Heart left ventricle (tissue), 16 donors: ENCODE results near the gene KNDC1. TPM values are rescaled to one million over a fixed set of nuclear protein-coding genes. Genes with fewer than 3 reads are reported as not detected.

ENCODE experiments used
- ATAC-seq, 4 donors: fragments of 200-7000 bp; cut with Tn5 transposase; one replicate each; pipeline ENCODE4 v1.9.1; 2020 to 2022; ENCODE audit warnings: moderate library complexity in 4 of 4, mild to moderate bottlenecking in 3 of 4, moderate number of reproducible peaks in 1 of 4
- DNase-seq, 5 donors: peaks; one replicate each; pipeline ENCODE4 v3.0.0-alpha.2; 2020
- H3K27ac ChIP-seq, 12 donors: fragments of 200-600 bp; sonication (generic) in 4 of 12; one replicate each; pipeline versions ENCODE4 v1.5.0 to v1.8.0; 2016 to 2022; ENCODE audit warnings: mild to moderate bottlenecking in 2 of 12
- H3K27me3 ChIP-seq, 9 donors: fragments of 200-600 bp; sonication (generic) in 2 of 9; one replicate each; pipeline versions ENCODE4 v1.5.1 to v1.8.0; 2016 to 2022; ENCODE audit warnings: mild to moderate bottlenecking in 3 of 9
- H3K36me3 ChIP-seq, 9 donors: fragments of 200-600 bp; sonication (generic) in 2 of 9; one replicate each; pipeline versions ENCODE4 v1.5.0 to v1.8.0; 2018 to 2022; ENCODE audit warnings: mild to moderate bottlenecking in 2 of 9
- H3K4me1 ChIP-seq, 12 donors: fragments of 200-600 bp; sonication (generic) in 4 of 12; one replicate each; pipeline versions ENCODE4 v1.5.0 to v1.8.0; 2016 to 2022; ENCODE audit warnings: mild to moderate bottlenecking in 3 of 12
- H3K4me3 ChIP-seq, 12 donors: fragments of 200-600 bp; sonication (generic) in 4 of 12; one replicate each; pipeline versions ENCODE4 v1.5.0 to v1.8.0; 2017 to 2022; ENCODE audit warnings: mild to moderate bottlenecking in 9 of 12, moderate library complexity in 4 of 12
- H3K9me3 ChIP-seq, 12 donors: fragments of 200-600 bp; sonication (generic) in 4 of 12; one replicate each; pipeline versions ENCODE4 v1.5.0 to v1.8.0; 2016 to 2022; ENCODE audit warnings: mild to moderate bottlenecking in 1 of 12
- POLR2A ChIP-seq, 2 donors: fragments of 450-650 bp; IDR thresholded peaks; one replicate each; pipeline ENCODE4 v1.6.1; 2017; ENCODE audit warnings: antibody characterized with exemption in 2 of 2, mild to moderate bottlenecking in 2 of 2, moderate library complexity in 2 of 2
- WGBS, 4 donors: extraction: QIAGEN DNeasy Blood & Tissue Kit in 2 of 4; methylation state at CpG; one replicate each; pipeline versions ENCODE4 v1.1.5 to v1.1.7; 2013 to 2018; 5-methylcytosine and 5-hydroxymethylcytosine counted together
- intact Hi-C, 10 donors: fragments of 100-400 bp; cut with DNase I; formaldehyde crosslinking; loops; one replicate each; pipeline versions ENCODE4 v1.11.1 to v1.14.2; 2022
- polyA plus RNA-seq, 2 donors: library from polyadenylated mRNA; stranded (reverse); fragments of 200-250 nt; gene quantifications; one replicate each; pipeline ENCODE4 v1.2.3, GENCODE V29; 2013
- total RNA-seq, 9 donors: library from RNA; depleted of rRNA in 2 of 9; stranded (reverse); fragments of >200 nt in 2 of 9; fragmentation: NEBNext Ultra II Directional in 3 of 9; extraction: Animal tissue kit (Norgen Biotek cat#: 25700) in 3 of 9; gene quantifications; one replicate each; pipeline versions ENCODE4 v1.1.0 to v1.2.4, GENCODE V29; 2016 to 2023
- TF ChIP-seq, protein P1 (sequence below), 12 donors: fragments of 200-600 bp; sonication (generic) in 4 of 12; IDR thresholded peaks; one replicate each; pipeline versions ENCODE4 v1.5.0 to v1.8.0; 2018 to 2022; ENCODE audit warnings: antibody characterized with exemption in 12 of 12, mild to moderate bottlenecking in 5 of 12
- donor health status: ischemic (EF 13 %, LVEDD 7.1; RV severe dilation, severe dysfunction).
- donor health status: healthy with polysubstance abuse.
- donor health status: DM: no; HTN: yes; CAD: no.
- donor health status: DM: no; HTN: no; CAD: no.
- donor health status: ischemic (EF 25% LVEDD 6.9; RV normal size, moderate dysfunction).
- donor health status: ischemic (EF 25% LVEDD 5.7; RV mildly dilated, moderate dysfunction).
- donor health status: healthy.
- donor health status: DM: yes; HTN: yes; CAD: no.
- donor health status: ischemic (EF 35%, LVEDD 5.7; RV mildly dilated, moderate dysfunction).
- donor health status: nonischemic (EF 11% LVEDD 7.7; RV severe dilation, severe dysfunction).
- donor health status: DM: yes; HTN: yes; CAD: no.
- donor health status: PGD.
- donor health status: ischemic (EF 29% LVEDD 5.4; RV normal size, mild dysfunction).
- donor health status: nonischemic (EF 23%, LVEDD 6.1; RV moderate dilation, normal function).

Gene KNDC1
- total and polyA plus RNA-seq, 11 donors: 0.04 to 2.9 (median 0.10) TPM; not detected in 3

DNA sequence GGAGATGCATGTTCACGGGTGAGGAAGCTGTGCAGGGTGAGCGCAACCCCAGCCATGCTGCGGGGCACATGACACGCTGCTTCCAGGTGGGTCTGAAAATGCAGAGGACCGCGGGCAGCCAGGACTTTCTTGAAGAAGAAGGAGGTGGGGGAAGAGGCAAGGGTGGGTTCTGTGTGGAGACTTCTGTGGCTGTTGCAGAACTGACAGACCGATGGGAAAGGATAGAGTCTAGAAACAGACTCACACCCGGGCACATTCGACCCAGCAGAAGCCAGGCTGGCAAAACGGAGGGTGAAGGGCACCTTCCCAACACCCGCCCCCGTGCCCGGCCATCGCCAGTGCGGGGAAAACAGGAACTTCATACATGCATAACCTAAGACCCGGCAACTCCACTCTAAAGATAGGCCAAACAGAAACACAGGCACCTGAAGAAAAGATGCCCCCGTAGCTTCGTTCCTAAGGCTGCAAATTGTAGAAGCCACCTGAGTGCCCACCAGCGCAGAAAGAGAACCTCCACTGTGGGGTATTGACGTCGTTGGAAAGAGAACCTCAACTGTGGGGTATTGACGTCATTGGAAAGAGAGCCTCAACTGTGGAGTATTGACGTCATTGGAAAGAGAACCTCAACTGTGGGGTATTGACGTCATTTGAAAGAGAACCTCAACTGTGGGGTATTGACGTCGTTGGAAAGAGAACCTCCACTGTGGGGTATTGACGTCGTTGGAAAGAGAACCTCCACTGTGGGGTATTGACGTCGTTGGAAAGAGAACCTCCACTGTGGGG is 4.8 kb upstream of the KNDC1 start:
- 85 to 94% (median 89%) methylated on average over 29 to 30 of the region's 30 CpGs for WGBS, 4 donors

DNA sequence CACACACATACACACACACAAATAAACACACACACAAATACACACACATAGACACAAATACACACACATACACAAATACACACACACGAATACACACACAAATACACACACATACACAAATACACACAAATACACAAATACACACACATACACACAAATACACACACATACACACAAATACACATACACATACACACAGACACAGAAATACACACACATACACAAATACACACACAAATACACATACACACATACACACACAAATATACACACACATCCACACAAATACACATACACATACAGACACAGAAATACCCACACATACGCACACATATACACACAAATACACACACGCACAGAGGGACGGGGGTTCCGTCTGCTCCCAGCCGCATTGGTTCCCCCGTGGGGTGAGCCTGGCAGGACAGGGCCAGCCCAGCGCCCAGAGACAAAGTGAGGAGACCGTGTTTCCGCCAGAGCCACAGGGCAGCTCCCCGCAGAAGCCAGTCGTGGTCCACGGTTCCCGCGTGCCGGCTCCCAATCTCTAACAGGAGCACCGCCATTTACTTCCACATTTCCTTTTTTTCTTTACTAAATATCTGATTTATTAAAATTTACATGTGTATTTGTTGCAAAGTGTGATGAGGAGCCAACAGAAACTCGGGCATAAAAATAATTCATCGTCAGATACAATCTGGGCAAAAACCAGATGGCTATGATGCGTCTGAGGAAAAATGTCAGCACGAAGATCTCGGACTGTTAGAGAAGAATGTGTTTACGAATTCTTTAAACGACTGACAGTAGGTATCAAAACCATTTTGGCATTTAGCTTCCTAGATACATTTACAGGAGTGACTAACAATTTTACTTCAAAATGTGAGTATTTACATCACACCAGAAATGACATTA is 3.1 kb upstream of the KNDC1 start:
- Histone ChIP-seq H3K27me3 (peaks cover 14 to 33% (median 22%) of the 10 kb centered on the region in 9 donors), H3K27ac (no peak overlapping the region), H3K4me3 (no peak overlapping the region), H3K36me3 (no peaks in the 10 kb centered on the region), H3K4me1 (peaks cover 0 to 21% (median 11%) of the 10 kb centered on the region in 12 donors), H3K9me3 (no peaks in the 10 kb centered on the region)
- TF ChIP-seq, protein P1, sequence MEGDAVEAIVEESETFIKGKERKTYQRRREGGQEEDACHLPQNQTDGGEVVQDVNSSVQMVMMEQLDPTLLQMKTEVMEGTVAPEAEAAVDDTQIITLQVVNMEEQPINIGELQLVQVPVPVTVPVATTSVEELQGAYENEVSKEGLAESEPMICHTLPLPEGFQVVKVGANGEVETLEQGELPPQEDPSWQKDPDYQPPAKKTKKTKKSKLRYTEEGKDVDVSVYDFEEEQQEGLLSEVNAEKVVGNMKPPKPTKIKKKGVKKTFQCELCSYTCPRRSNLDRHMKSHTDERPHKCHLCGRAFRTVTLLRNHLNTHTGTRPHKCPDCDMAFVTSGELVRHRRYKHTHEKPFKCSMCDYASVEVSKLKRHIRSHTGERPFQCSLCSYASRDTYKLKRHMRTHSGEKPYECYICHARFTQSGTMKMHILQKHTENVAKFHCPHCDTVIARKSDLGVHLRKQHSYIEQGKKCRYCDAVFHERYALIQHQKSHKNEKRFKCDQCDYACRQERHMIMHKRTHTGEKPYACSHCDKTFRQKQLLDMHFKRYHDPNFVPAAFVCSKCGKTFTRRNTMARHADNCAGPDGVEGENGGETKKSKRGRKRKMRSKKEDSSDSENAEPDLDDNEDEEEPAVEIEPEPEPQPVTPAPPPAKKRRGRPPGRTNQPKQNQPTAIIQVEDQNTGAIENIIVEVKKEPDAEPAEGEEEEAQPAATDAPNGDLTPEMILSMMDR (IDR thresholded peaks at IDR 0.05): no peak
- TF ChIP-seq POLR2A (IDR thresholded peaks at IDR 0.05): no peak
- DNase-seq: no peak
- WGBS, 4 donors: 72 to 77% (median 77%) methylated on average over 24 of the region's 24 CpGs
- ATAC-seq: no peak
- intact Hi-C loops: no loop called here

More for the DNA sequence above, 4.8 kb upstream of the KNDC1 start:
- ATAC-seq (no peak), DNase-seq (peak in 1 of 5 donors; percentile 24)
- peaks cover 0 to 4% (median 0%) of the 10 kb centered on the region in 12 donors for H3K4me1 ChIP-seq
- H3K27me3 ChIP-seq: peaks cover 0 to 30% (median 10%) of the 10 kb centered on the region in 9 donors
- H3K4me3 ChIP-seq: no peak overlapping the region
- no peak overlapping the region for H3K27ac ChIP-seq
- intact Hi-C loops: no loop called here
- TF ChIP-seq, protein P1 (IDR thresholded peaks at IDR 0.05): no peak
- TF ChIP-seq POLR2A (IDR thresholded peaks at IDR 0.05): no peak
- no peaks in the 10 kb centered on the region for H3K36me3 ChIP-seq
- peaks cover 0 to 2% (median 0%) of the 10 kb centered on the region in 12 donors for H3K9me3 ChIP-seq

DNA sequence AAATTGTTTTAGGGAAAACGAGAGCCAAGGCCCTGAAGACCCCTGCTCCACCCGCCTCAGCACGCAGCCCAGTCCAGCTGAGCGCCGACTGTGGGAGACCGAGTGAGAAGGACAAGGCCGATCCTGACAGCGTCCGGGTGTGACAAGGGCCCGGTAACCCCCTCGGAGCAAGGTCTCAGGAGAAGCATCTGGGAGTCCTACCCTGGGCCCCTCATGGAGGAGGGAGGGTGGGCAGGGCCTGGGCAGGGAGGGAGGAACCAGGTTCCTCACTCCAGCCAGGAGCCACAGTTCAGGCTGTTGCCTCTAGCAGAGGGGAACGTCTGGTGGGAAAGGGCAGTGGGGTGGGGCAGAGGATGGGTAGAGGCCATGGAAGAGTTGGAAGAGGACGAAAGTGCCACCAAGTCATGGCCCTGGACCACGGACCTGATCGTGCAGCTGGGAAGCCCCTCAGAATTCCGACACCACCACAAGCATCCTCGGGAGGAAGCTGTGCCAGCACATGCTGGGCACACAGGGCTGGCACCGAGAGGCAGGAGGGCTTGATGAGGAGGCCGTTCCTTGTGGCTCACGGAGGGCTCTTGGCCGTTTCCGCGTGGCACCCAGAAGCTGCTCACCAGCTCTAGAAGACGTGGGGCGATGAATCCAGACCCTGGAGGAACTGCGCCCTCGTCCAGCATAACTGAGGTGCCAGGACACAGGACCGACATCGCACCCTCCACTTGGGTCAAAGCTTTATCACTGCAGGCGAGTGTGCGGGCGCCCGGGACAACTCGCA is 2.2 kb upstream of the KNDC1 start:
- TF ChIP-seq POLR2A (IDR thresholded peaks at IDR 0.05): no peak
- TF ChIP-seq, protein P1 (IDR thresholded peaks at IDR 0.05): no peak
- H3K4me3 ChIP-seq: no peak overlapping the region
- no peak for ATAC-seq
- intact Hi-C loops: no loop called here
- H3K4me1 ChIP-seq: peaks cover 0 to 21% (median 11%) of the 10 kb centered on the region in 12 donors
- peaks cover 14 to 42% (median 27%) of the 10 kb centered on the region in 9 donors for H3K27me3 ChIP-seq
- no peaks in the 10 kb centered on the region for H3K36me3 ChIP-seq
- DNase-seq: peak in 1 of 5 donors; percentile 4
- H3K9me3 ChIP-seq: no peaks in the 10 kb centered on the region
- WGBS, 4 donors: 74 to 80% (median 76%) methylated on average over 22 to 34 of the region's 34 CpGs
- H3K27ac ChIP-seq: no peak overlapping the region
